ENCODE results near the gene NRIP2. TPM values are rescaled to one million over a fixed set of nuclear protein-coding genes. Genes with fewer than 3 reads are reported as not detected.

Gene NRIP2
- total RNA-seq, 1 donor from 2014 or later, result not detected

- intact Hi-C loops (cut with micrococcal nuclease), result loop anchor here (10.0 kb wide), 1 partner anchor 93 kb away; no protein-coding TSS in a partner anchor
Measured at GRCh38 chr12:2851931-2852330, 17.1 kb upstream of the NRIP2 start.

- intact Hi-C loops (cut with micrococcal nuclease), result no loop called here
Measured at GRCh38 chr12:2845280-2845679, 10.4 kb upstream of the NRIP2 start.

- intact Hi-C loops (cut with micrococcal nuclease), result no loop called here
Measured at GRCh38 chr12:2844786-2845185, 10.0 kb upstream of the NRIP2 start.

GRCh38 chr12:2842948-2843347 lies 8.1 kb upstream of the NRIP2 start:
- intact Hi-C loops (cut with micrococcal nuclease), result no loop called here

GRCh38 chr12:2841056-2841650 lies 6.3 kb upstream of the NRIP2 start:
- intact Hi-C loops (cut with micrococcal nuclease), result no loop called here

- intact Hi-C loops (cut with micrococcal nuclease), result no loop called here
Measured at GRCh38 chr12:2836574-2836973, 1.7 kb upstream of the NRIP2 start.

- intact Hi-C loops (cut with micrococcal nuclease), result no loop called here
Measured at GRCh38 chr12:2835691-2836403, 1.0 kb upstream of the NRIP2 start.

GRCh38 chr12:2833810-2834209 lies 1.0 kb downstream of the NRIP2 start:
- intact Hi-C loops (cut with micrococcal nuclease), result no loop called here

- intact Hi-C loops (cut with micrococcal nuclease), result no loop called here
Measured at GRCh38 chr12:2833327-2833726, 1.5 kb downstream of the NRIP2 start.

- intact Hi-C loops (cut with micrococcal nuclease), result no loop called here
Measured at GRCh38 chr12:2832550-2833127, 2.2 kb downstream of the NRIP2 start.

GRCh38 chr12:2829275-2829674 lies 5.6 kb downstream of the NRIP2 start:
- intact Hi-C loops (cut with micrococcal nuclease), result no loop called here

- intact Hi-C loops (cut with micrococcal nuclease), result no loop called here
Measured at GRCh38 chr12:2826721-2827515, 7.9 kb downstream of the NRIP2 start.

- intact Hi-C loops (cut with micrococcal nuclease), result no loop called here
Measured at GRCh38 chr12:2826036-2826435, 8.8 kb downstream of the NRIP2 start.

- intact Hi-C loops (cut with micrococcal nuclease), result no loop called here
Measured at GRCh38 chr12:2825132-2825531, 9.7 kb downstream of the NRIP2 start.

GRCh38 chr12:2824541-2824940 lies 10.3 kb downstream of the NRIP2 start:
- intact Hi-C loops (cut with micrococcal nuclease), result no loop called here

GRCh38 chr12:2823483-2823882 lies 11.4 kb downstream of the NRIP2 start:
- intact Hi-C loops (cut with micrococcal nuclease), result no loop called here

GRCh38 chr12:2820432-2820831 lies 14.4 kb downstream of the NRIP2 start:
- intact Hi-C loops (cut with micrococcal nuclease), result no loop called here

GRCh38 chr12:2819810-2820209 lies 15.0 kb downstream of the NRIP2 start:
- intact Hi-C loops (cut with micrococcal nuclease), result no loop called here

GRCh38 chr12:2813214-2814185 lies 21.3 kb downstream of the NRIP2 start:
- intact Hi-C loops (cut with micrococcal nuclease), result loop anchor here (1.0 to 5.0 kb wide), 3 partner anchors 63 to 130 kb away; partner anchors contain the start of genes FOXM1, RHNO1 and TULP3

Measured in T-helper 2 cell treated with Interferon-gamma antibody and Interleukin-4, amounts not matched to agents 100 ng/mL and 5 ng/mL, for 36 hours (primary cell).